Mononuclear cell (primary cell): ENCODE results near the gene ITGAV. TPM values are rescaled to one million over a fixed set of nuclear protein-coding genes. Genes with fewer than 3 reads are reported as not detected.

Source experiments
- H3K27me3 ChIP-seq: 2 replicates; pipeline ENCODE4 v1.6.0; 2011; ENCODE audit warnings: low read length, control low read depth; ENCODE audit not compliant: insufficient read depth
- H3K4me1 ChIP-seq: 2 replicates; pipeline ENCODE4 v1.5.1; 2011; ENCODE audit warnings: mild to moderate bottlenecking, low read length, control low read depth; ENCODE audit not compliant: insufficient read depth
- H3K4me3 ChIP-seq: 2 replicates; pipeline ENCODE4 v1.5.1; 2011; ENCODE audit warnings: mild to moderate bottlenecking, low read length, moderate library complexity
- H3K9me3 ChIP-seq: 2 replicates; pipeline ENCODE4 v1.5.1; 2011; ENCODE audit warnings: low read depth, mild to moderate bottlenecking, control low read depth, low read length
- total RNA-seq: library from RNA; depleted of rRNA; stranded (reverse); fragments of >200 nt; gene quantifications from one replicate; pipeline ENCODE4 v1.2.3, GENCODE V29; 2012

Gene ITGAV
- total RNA-seq, 1 donor = 5.8 TPM

GRCh38 chr2:186648130-186648529 lies 58.3 kb downstream of the ITGAV start:
- Histone ChIP-seq H3K9me3 (no peaks in the 10 kb centered on the region), H3K4me3 (no peak overlapping the region), H3K27me3 (no peaks in the 10 kb centered on the region), H3K4me1 (no peaks in the 10 kb centered on the region)

GRCh38 chr2:186653511-186653910 lies 63.7 kb downstream of the ITGAV start:
- Histone ChIP-seq H3K27me3 (no peaks in the 10 kb centered on the region), H3K4me1 (no peaks in the 10 kb centered on the region), H3K4me3 (no peak overlapping the region), H3K9me3 (no peaks in the 10 kb centered on the region)

GRCh38 chr2:186659383-186659782 lies 69.5 kb downstream of the ITGAV start:
- no peaks in the 10 kb centered on the region for H3K27me3 ChIP-seq
- no peak overlapping the region for H3K4me3 ChIP-seq
- no peaks in the 10 kb centered on the region for H3K9me3 ChIP-seq
- H3K4me1 ChIP-seq = no peaks in the 10 kb centered on the region

GRCh38 chr2:186664385-186665043 lies 74.7 kb downstream of the ITGAV start:
- Histone ChIP-seq H3K4me1 (no peaks in the 10 kb centered on the region), H3K9me3 (no peaks in the 10 kb centered on the region)

GRCh38 chr2:186669146-186669545 lies 79.3 kb downstream of the ITGAV start:
- Histone ChIP-seq H3K4me1 (no peaks in the 10 kb centered on the region), H3K4me3 (no peak overlapping the region), H3K27me3 (no peaks in the 10 kb centered on the region), H3K9me3 (no peaks in the 10 kb centered on the region)

More at GRCh38 chr2:186664385-186665043, 74.7 kb downstream of the ITGAV start:
- Histone ChIP-seq H3K4me3 (no peak overlapping the region), H3K27me3 (no peaks in the 10 kb centered on the region)

GRCh38 chr2:186670831-186671230 lies 81.0 kb downstream of the ITGAV start:
- H3K27me3 ChIP-seq = no peaks in the 10 kb centered on the region
- no peaks in the 10 kb centered on the region for H3K4me1 ChIP-seq
- no peaks in the 10 kb centered on the region for H3K9me3 ChIP-seq
- H3K4me3 ChIP-seq = no peak overlapping the region

GRCh38 chr2:186675380-186675779 lies 85.5 kb downstream of the ITGAV start:
- no peak overlapping the region for H3K4me3 ChIP-seq
- no peaks in the 10 kb centered on the region for H3K27me3 ChIP-seq
- H3K4me1 ChIP-seq = no peaks in the 10 kb centered on the region
- no peaks in the 10 kb centered on the region for H3K9me3 ChIP-seq

GRCh38 chr2:186683341-186683740 lies 93.5 kb downstream of the ITGAV start:
- no peak overlapping the region for H3K4me3 ChIP-seq
- no peaks in the 10 kb centered on the region for H3K4me1 ChIP-seq
- H3K27me3 ChIP-seq = no peaks in the 10 kb centered on the region
- peaks cover 19% of the 10 kb centered on the region for H3K9me3 ChIP-seq

- peaks cover 4% of the 10 kb centered on the region for H3K27me3 ChIP-seq
- peaks cover 23% of the 10 kb centered on the region for H3K9me3 ChIP-seq
These were observed 98.0 kb downstream of the ITGAV start for GRCh38 chr2:186687807-186688211.

GRCh38 chr2:186688813-186689212 lies 99.0 kb downstream of the ITGAV start:
- Histone ChIP-seq H3K27me3 (peaks cover 9% of the 10 kb centered on the region), H3K9me3 (peaks cover 23% of the 10 kb centered on the region), H3K4me1 (no peaks in the 10 kb centered on the region), H3K4me3 (no peak overlapping the region)

More at GRCh38 chr2:186687807-186688211, 98.0 kb downstream of the ITGAV start:
- H3K4me3 ChIP-seq = no peak overlapping the region
- no peaks in the 10 kb centered on the region for H3K4me1 ChIP-seq

- Histone ChIP-seq H3K27me3 (peaks cover 24% of the 10 kb centered on the region), H3K4me1 (peaks cover 14% of the 10 kb centered on the region), H3K4me3 (no peak overlapping the region), H3K9me3 (peaks cover 23% of the 10 kb centered on the region)
These were observed 100.9 kb downstream of the ITGAV start for GRCh38 chr2:186690786-186691185.

- Histone ChIP-seq H3K27me3 (peaks cover 24% of the 10 kb centered on the region), H3K4me3 (no peak overlapping the region), H3K4me1 (peaks cover 14% of the 10 kb centered on the region), H3K9me3 (peaks cover 23% of the 10 kb centered on the region)
These were observed 101.4 kb downstream of the ITGAV start for GRCh38 chr2:186691231-186691630.

GRCh38 chr2:186691900-186692299 lies 102.0 kb downstream of the ITGAV start:
- peaks cover 28% of the 10 kb centered on the region for H3K27me3 ChIP-seq
- no peak overlapping the region for H3K4me3 ChIP-seq
- H3K4me1 ChIP-seq = peaks cover 14% of the 10 kb centered on the region
- H3K9me3 ChIP-seq = peaks cover 18% of the 10 kb centered on the region

- Histone ChIP-seq H3K4me3 (no peak overlapping the region), H3K27me3 (peaks cover 28% of the 10 kb centered on the region), H3K9me3 (peaks cover 5% of the 10 kb centered on the region), H3K4me1 (peaks cover 14% of the 10 kb centered on the region)
These were observed 103.6 kb downstream of the ITGAV start for GRCh38 chr2:186693446-186693832.

- no peak overlapping the region for H3K4me3 ChIP-seq
- H3K4me1 ChIP-seq = peaks cover 14% of the 10 kb centered on the region
- H3K9me3 ChIP-seq = no peaks in the 10 kb centered on the region
- H3K27me3 ChIP-seq = peaks cover 28% of the 10 kb centered on the region
These were observed 105.4 kb downstream of the ITGAV start for GRCh38 chr2:186695081-186695756.

GRCh38 chr2:186696290-186696689 lies 106.4 kb downstream of the ITGAV start:
- Histone ChIP-seq H3K9me3 (no peaks in the 10 kb centered on the region), H3K4me1 (peaks cover 14% of the 10 kb centered on the region), H3K4me3 (no peak overlapping the region), H3K27me3 (peaks cover 28% of the 10 kb centered on the region)
